GM12865 (cell line): ENCODE results near the gene PMIS2.

ENCODE experiments used
- DNase-seq: peaks from one replicate; pipeline ENCODE4 v3.0.0; 2010; ENCODE audit warnings: low read depth
- H3K4me3 ChIP-seq: 2 replicates; pipeline ENCODE4 v1.5.1; 2011; ENCODE audit warnings: mild to moderate bottlenecking, low read depth, low read length, control low read depth
- TF ChIP-seq, protein P1 (sequence below): IDR thresholded peaks from 2 replicates; pipeline ENCODE4 v1.5.1; 2011; ENCODE audit warnings: low read length, control low read depth, low read depth, inconsistent platforms; ENCODE audit not compliant: insufficient read depth; ENCODE audit errors: missing control alignments

Gene PMIS2

DNA sequence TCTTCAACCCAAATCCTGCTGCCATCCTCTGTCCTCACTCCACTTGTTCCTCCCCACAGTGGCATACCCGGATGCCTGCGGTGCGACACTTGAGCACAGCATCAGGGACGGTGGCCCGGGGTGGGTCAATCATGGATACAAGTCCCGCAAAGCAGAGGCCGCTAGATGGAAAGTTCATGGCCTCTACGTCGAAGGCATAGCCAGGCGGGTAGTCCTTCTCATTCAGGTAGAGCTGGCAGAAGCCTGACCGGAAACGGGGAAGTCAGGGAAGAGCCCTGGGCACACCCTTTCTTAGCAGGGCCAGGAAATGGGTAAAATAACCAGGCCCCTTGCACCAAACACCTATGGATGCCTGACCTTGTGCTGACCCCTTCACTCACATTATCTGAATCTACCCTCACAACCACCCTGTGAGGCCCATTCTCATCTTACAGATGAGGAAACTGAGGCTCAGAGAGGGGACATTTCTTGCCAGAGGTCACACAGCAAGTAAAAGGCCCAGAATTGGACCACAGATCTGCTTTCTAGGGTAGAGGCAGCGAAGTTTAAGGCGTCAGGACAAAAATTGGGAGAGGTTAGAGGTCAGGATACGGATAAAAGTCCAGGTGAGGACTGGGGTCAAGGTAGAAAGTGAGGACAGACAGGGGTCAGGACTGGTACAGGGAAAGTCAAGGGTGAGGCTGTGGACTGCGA is 29.0 kb upstream of the PMIS2 start:
- H3K4me3 ChIP-seq, result no peak overlapping the region
- TF ChIP-seq, protein P1, sequence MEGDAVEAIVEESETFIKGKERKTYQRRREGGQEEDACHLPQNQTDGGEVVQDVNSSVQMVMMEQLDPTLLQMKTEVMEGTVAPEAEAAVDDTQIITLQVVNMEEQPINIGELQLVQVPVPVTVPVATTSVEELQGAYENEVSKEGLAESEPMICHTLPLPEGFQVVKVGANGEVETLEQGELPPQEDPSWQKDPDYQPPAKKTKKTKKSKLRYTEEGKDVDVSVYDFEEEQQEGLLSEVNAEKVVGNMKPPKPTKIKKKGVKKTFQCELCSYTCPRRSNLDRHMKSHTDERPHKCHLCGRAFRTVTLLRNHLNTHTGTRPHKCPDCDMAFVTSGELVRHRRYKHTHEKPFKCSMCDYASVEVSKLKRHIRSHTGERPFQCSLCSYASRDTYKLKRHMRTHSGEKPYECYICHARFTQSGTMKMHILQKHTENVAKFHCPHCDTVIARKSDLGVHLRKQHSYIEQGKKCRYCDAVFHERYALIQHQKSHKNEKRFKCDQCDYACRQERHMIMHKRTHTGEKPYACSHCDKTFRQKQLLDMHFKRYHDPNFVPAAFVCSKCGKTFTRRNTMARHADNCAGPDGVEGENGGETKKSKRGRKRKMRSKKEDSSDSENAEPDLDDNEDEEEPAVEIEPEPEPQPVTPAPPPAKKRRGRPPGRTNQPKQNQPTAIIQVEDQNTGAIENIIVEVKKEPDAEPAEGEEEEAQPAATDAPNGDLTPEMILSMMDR, result no peak

DNA sequence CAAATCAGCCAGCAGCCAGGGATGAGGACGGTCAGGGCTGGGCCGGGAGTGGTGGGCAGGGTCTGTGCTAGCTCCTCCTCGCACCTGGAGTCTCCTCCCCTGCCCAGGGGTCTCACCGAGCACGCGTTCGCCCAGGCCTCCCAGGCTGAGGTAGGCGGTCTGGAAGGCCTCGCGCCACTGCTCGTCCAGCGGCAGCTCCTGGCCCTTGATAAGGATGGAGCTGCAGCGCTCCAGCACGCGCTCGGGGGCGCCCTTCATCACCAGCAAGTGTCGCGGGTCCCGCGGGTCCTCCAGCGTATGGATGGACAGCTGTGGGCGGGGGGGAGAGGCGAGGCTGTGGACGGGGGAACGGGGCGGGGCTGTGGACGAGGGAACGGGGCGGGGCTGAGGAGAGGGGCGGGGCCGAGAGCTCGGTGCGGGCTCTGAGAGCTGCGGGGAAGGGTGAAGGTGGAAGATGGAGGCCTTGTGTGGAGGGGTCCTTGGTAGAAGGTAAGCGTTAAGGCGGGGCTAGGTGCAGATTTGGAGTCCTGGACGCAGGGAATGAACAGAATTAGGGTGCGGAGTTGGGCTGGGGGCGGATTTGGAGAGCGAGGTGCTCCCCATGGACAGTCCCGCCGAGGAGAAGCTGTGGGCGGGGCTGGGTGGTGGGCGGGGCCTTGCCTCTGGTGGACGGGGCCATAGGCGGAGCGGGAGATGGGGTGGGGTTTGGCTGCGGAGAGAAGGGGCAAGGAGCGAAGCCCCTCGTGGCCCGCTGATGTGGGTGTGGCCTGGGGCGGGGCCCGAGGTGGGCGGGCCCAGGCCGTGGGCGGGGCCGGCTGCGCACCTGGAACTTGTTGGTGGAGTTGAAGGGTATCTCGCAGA is 28.2 kb upstream of the PMIS2 start:
- TF ChIP-seq, protein P1, result no peak
- DNase-seq, result peak; percentile 46
- peak overlapping the region; percentile 49; the same call in 1 of the 2 replicates for H3K4me3 ChIP-seq

More for the DNA sequence above, 29.0 kb upstream of the PMIS2 start:
- no peak for DNase-seq

GRCh38 chr19:35558400-35559280 is 27.3 kb upstream of the PMIS2 start:
- TF ChIP-seq, protein P1, result no peak
- peak; percentile 47 for DNase-seq
- peak overlapping the region; percentile 49 for H3K4me3 ChIP-seq

- peak overlapping the region; percentile 49 for H3K4me3 ChIP-seq
- peak; percentile 83 for DNase-seq
- TF ChIP-seq, protein P1, result no peak
Measured at GRCh38 chr19:35559281-35559659, 26.7 kb upstream of the PMIS2 start.

GRCh38 chr19:35559781-35560180 is 26.2 kb upstream of the PMIS2 start:
- no peak overlapping the region for H3K4me3 ChIP-seq
- no peak for DNase-seq
- TF ChIP-seq, protein P1, result no peak

DNA sequence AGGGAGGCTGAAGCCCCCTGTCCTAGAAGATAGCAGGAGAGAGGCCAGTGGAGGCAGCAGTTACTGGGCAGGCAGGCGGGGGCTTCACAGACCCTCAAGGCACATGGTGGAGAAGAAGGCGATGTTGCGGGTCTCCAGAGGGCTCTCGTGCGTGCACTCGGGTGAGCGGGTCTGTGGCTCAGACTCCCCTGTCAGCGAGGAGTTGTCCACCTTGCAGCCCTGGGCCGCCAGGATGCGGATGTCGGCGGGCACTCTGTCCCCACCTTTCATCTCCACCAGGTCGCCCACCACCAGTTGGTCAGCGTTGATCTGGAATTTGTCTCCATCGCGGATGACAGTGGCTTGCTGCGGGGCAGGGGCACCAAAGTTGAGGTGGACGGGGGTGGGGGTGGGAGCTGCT is 25.7 kb upstream of the PMIS2 start:
- TF ChIP-seq, protein P1, result no peak
- no peak for DNase-seq
- H3K4me3 ChIP-seq, result no peak overlapping the region
